GM06990 (cell line): ENCODE results near the gene GEMIN8.
A peak's percentile ranks its signal among the peaks of the same experiment; 100 is the strongest.

Source experiments
- DNase-seq: peaks from one replicate; pipeline ENCODE4 v3.0.0-alpha.2; 2011; ENCODE audit not compliant: insufficient read length; ENCODE audit errors: extremely low read depth
- H3K27me3 ChIP-seq: replicated peaks from 2 replicates; pipeline ENCODE4 v1.6.0; 2011; ENCODE audit warnings: low read length; ENCODE audit not compliant: control insufficient read depth, insufficient read depth
- H3K36me3 ChIP-seq: 2 replicates; pipeline ENCODE4 v1.5.1; 2011; ENCODE audit warnings: low read length; ENCODE audit not compliant: control insufficient read depth, insufficient read depth
- H3K4me3 ChIP-seq: replicated peaks from 2 replicates; pipeline ENCODE4 v1.5.1; 2011; ENCODE audit warnings: low read depth, mild to moderate bottlenecking, control low read depth, low read length
- CTCF ChIP-seq: IDR thresholded peaks from 2 replicates; pipeline ENCODE4 v1.5.1; 2011; ENCODE audit warnings: low read length, control low read depth, mild to moderate bottlenecking, inconsistent platforms; ENCODE audit not compliant: insufficient read depth, poor library complexity, severe bottlenecking

Gene GEMIN8

GRCh38 chrX:14027511-14028019, 2.1 kb downstream of the GEMIN8 start:
- H3K27me3 ChIP-seq = no peaks in the 10 kb centered on the region
- no peak for TF ChIP-seq CTCF
- H3K4me3 ChIP-seq = peak overlapping the region; percentile 87
- no peaks in the 10 kb centered on the region; the same call in 1 of the 2 replicates for H3K36me3 ChIP-seq
- DNase-seq = peak; percentile 67

GRCh38 chrX:14027036-14027435, 2.7 kb downstream of the GEMIN8 start:
- TF ChIP-seq CTCF = no peak
- Histone ChIP-seq H3K36me3 (no peaks in the 10 kb centered on the region; the same call in 1 of the 2 replicates), H3K27me3 (no peaks in the 10 kb centered on the region), H3K4me3 (no peak overlapping the region)
- DNase-seq = no peak

GRCh38 chrX:14026121-14026520, 3.6 kb downstream of the GEMIN8 start:
- H3K4me3 ChIP-seq = no peak overlapping the region
- H3K36me3 ChIP-seq = no peaks in the 10 kb centered on the region; the same call in 1 of the 2 replicates
- no peak for DNase-seq
- no peaks in the 10 kb centered on the region for H3K27me3 ChIP-seq
- no peak for TF ChIP-seq CTCF

GRCh38 chrX:14022019-14022418, 7.7 kb downstream of the GEMIN8 start:
- Histone ChIP-seq H3K4me3 (no peak overlapping the region), H3K27me3 (no peaks in the 10 kb centered on the region), H3K36me3 (peaks cover 5% of the 10 kb centered on the region)
- no peak for DNase-seq
- no peak for TF ChIP-seq CTCF

- Histone ChIP-seq H3K4me3 (no peak overlapping the region), H3K36me3 (peaks cover 5% of the 10 kb centered on the region), H3K27me3 (no peaks in the 10 kb centered on the region)
- TF ChIP-seq CTCF = no peak
- no peak for DNase-seq
These were observed 12.3 kb downstream of the GEMIN8 start for GRCh38 chrX:14017399-14017798.

GRCh38 chrX:14015941-14016340, 13.8 kb downstream of the GEMIN8 start:
- H3K4me3 ChIP-seq = no peak overlapping the region
- H3K27me3 ChIP-seq = no peaks in the 10 kb centered on the region
- DNase-seq = no peak
- H3K36me3 ChIP-seq = peaks cover 5% of the 10 kb centered on the region
- no peak for TF ChIP-seq CTCF
